A673 (cell line): ENCODE results near the gene TES. TPM values are rescaled to one million over a fixed set of nuclear protein-coding genes. Genes with fewer than 3 reads are reported as not detected.
A peak's percentile ranks its signal among the peaks of the same experiment; 100 is the strongest.

ENCODE experiments used
- BruUV-seq: library from RNA; stranded (reverse); fragments of 400-500 nt; replicated peaks from 2 replicates; lab custom pipeline; 2021; lab: Mats Ljungman, UMichigan
- CTCF ChIA-PET: fragments of 300-600 bp; sonication (Branson Sonifier 250); formaldehyde crosslinking; loops from one replicate; lab custom pipeline; 2022; ENCODE audit warnings: antibody characterized with exemption; lab: Charles Lee
- POLR2A ChIA-PET: fragments of 300-600 bp; sonication (Branson Sonifier 250); formaldehyde crosslinking; loops from one replicate; lab custom pipeline; 2022; ENCODE audit warnings: antibody characterized with exemption; ENCODE audit not compliant: low non-redundant PET; lab: Charles Lee
- DNase-seq: peaks from one replicate; pipeline ENCODE4 v3.0.0-alpha.2; 2015; ENCODE audit warnings: low spot score
- H3K27ac ChIP-seq: fragments of 200-600 bp; sonication (generic); 2 replicates; pipeline ENCODE4 v1.5.1; 2016; ENCODE audit warnings: mixed run types, low read depth, mild to moderate bottlenecking, mixed read lengths, antibody characterized with exemption, low read length; ENCODE audit not compliant: poor library complexity, severe bottlenecking
- H3K27me3 ChIP-seq: fragments of 200-600 bp; sonication (generic); replicated peaks from 2 replicates; pipeline ENCODE4 v1.6.1; 2017; ENCODE audit warnings: mixed run types, low read depth, mild to moderate bottlenecking, mixed read lengths, antibody characterized with exemption, low read length; ENCODE audit not compliant: insufficient read depth, poor library complexity
- H3K36me3 ChIP-seq: fragments of 200-600 bp; sonication (generic); 2 replicates; pipeline ENCODE4 v1.6.1; 2016; ENCODE audit warnings: mixed run types, mild to moderate bottlenecking, mixed read lengths, antibody characterized with exemption, low read length; ENCODE audit not compliant: insufficient read depth, poor library complexity, severe bottlenecking
- H3K4me1 ChIP-seq: fragments of 200-600 bp; sonication (generic); 2 replicates; pipeline ENCODE4 v1.6.1; 2017; ENCODE audit warnings: mixed run types, mild to moderate bottlenecking, mixed read lengths, antibody characterized with exemption, low read length; ENCODE audit not compliant: insufficient read depth, poor library complexity, severe bottlenecking
- H3K4me3 ChIP-seq: fragments of 200-600 bp; sonication (generic); 2 replicates; pipeline ENCODE4 v1.5.1; 2016; ENCODE audit warnings: low read depth, mixed run types, mild to moderate bottlenecking, mixed read lengths, low read length; ENCODE audit not compliant: poor library complexity, severe bottlenecking
- H3K9me3 ChIP-seq: fragments of 200-600 bp; sonication (generic); 2 replicates; pipeline ENCODE4 v1.6.1; 2016; ENCODE audit warnings: mixed run types, low read depth, mild to moderate bottlenecking, mixed read lengths, antibody characterized with exemption, low read length; ENCODE audit not compliant: poor library complexity, severe bottlenecking
- CTCF ChIP-seq: fragments of 300-800, 200-600 bp; sonication (generic); conservative IDR thresholded peaks from 2 replicates; pipeline ENCODE4 v1.5.1; 2017; ENCODE audit warnings: low read depth, mild to moderate bottlenecking, antibody characterized with exemption, low read length, moderate library complexity, mixed read lengths
- EZH2 ChIP-seq: fragments of 200-600 bp; sonication (generic); IDR thresholded peaks from 2 replicates; pipeline ENCODE4 v1.6.1; 2017; ENCODE audit warnings: borderline replicate concordance, low read depth, mild to moderate bottlenecking, mixed read lengths, antibody characterized with exemption, low read length; ENCODE audit not compliant: poor library complexity, severe bottlenecking
- intact Hi-C: fragments of 100-400 bp; cut with micrococcal nuclease; formaldehyde crosslinking; loops from one replicate; pipeline ENCODE4 v1.10.0; 2022; ENCODE audit not compliant: unreplicated experiment
- total RNA-seq: library from RNA; stranded (reverse); gene quantifications from 2 replicates; pipeline ENCODE4 v1.2.3, GENCODE V29; 2021

Gene TES
- total RNA-seq, 1 experiment from 2014 or later = 121 TPM

DNA sequence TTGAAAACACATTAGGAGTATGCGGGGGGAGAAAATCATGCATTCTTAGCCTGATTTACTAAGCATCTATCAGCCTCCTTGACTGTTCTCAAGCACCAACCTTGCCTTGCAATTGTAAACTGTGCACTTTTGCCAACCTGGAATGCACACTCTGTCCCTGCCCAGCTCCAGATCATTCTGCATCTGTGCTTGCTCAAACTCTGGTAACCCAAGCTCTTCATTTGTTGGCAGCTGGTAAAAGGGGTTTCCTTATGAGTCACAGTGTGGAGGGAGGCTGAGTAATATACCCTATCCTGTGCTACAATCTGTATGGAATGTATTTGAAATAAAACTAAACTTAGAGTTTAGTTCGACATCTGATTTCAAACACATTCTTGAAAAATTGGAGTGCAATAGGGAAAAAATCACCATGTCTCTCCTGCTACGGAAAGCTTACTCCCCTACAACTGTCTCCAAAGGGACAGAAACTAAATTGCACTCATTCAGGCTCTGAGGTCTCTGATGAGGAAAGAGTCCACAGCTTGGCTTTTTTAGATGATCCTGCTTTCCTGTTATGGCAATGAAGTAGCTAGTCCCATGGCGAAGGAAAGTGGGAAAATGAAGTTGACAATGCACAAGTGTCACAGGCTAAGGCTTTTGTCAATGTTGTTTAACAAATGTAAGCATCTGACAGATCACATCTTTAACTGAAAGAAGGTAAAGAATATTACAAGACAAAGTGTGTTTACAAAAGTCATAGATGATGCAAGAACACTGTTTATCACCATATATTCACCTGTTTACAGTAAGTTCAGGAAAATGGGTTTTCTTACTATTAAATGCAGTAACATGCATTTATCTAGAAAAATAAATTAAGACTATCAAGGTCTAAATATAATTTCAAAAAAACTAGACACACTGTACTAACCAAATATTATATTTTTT lies 61.9 kb downstream of the TES start:
- ChIA-PET POLR2A (interaction anchor here (0.6 kb wide), 1 partner anchor 58 kb away, joined by 3 read pairs; no protein-coding TSS in a partner anchor), CTCF (no interaction called here)
- BruUV-seq = no TSS peak
- intact Hi-C loops = no loop called here
- DNase-seq = peak; percentile 77
- Histone ChIP-seq H3K27ac (peak overlapping the region; percentile 59), H3K4me3 (no peak overlapping the region), H3K27me3 (no peaks in the 10 kb centered on the region), H3K36me3 (no peaks in the 10 kb centered on the region), H3K9me3 (no peaks in the 10 kb centered on the region), H3K4me1 (peaks cover 18% of the 10 kb centered on the region)
- TF ChIP-seq CTCF = no peak
- TF ChIP-seq EZH2 = no peak

DNA sequence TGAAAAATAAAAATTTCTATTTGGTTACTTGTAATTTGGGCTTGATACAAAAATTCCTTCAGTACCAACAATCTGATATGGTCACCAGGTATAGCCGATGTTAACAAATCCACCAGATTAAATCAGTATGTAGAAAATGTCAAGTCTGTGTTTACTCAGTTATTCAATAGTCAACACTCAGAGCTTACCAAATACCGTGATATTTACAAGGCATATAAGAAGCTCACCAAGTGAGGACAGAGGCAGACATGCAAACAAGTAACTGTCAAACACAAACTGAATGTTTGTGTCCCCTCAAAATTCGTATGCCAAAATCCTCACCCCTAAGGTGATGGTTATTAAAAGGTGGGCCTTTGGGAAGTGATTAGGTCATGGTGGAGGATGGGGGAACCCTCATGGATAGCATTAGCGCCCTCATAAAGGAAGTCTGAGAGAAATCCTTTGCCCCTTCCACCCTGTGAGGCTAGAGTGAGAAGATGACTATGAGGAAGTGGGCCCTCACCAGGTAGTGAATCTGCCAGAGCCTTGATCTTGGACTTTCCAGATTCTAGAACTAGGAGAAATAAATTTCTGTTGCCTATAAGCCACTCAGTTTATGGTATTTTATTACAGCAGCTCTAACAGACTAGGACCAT lies 63.1 kb downstream of the TES start:
- peaks cover 18% of the 10 kb centered on the region for H3K4me1 ChIP-seq
- POLR2A ChIA-PET = no interaction called here
- CTCF ChIA-PET = no interaction called here
- H3K9me3 ChIP-seq = no peaks in the 10 kb centered on the region
- BruUV-seq = no TSS peak
- intact Hi-C loops = no loop called here
- H3K27me3 ChIP-seq = no peaks in the 10 kb centered on the region
- H3K36me3 ChIP-seq = no peaks in the 10 kb centered on the region
- TF ChIP-seq CTCF (no peak), EZH2 (no peak)
- no peak overlapping the region for H3K27ac ChIP-seq
- no peak overlapping the region for H3K4me3 ChIP-seq
- no peak for DNase-seq

DNA sequence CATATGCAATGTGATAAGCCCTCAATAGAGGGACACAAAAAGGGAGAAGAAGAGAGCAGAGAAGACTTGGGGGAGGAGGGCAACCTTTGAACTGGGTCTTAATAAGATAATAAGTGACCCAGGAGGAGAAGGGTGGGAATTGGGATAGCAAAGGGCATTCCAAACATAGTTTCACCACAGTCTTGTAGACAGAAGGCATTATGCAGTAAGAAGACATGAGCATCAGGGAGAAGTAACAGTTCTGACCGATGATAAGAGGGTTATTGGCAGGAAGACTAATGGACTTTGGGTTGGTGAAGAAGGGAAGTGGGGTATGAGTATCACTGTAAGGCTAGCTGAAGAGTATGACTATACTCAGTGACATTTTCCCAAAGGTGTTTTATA lies 63.6 kb downstream of the TES start:
- no TSS peak for BruUV-seq
- CTCF ChIA-PET = no interaction called here
- TF ChIP-seq CTCF = no peak
- DNase-seq = no peak
- no peaks in the 10 kb centered on the region for H3K36me3 ChIP-seq
- no peaks in the 10 kb centered on the region for H3K27me3 ChIP-seq
- peaks cover 18% of the 10 kb centered on the region for H3K4me1 ChIP-seq
- POLR2A ChIA-PET = no interaction called here
- no peak overlapping the region for H3K27ac ChIP-seq
- H3K4me3 ChIP-seq = no peak overlapping the region
- H3K9me3 ChIP-seq = no peaks in the 10 kb centered on the region
- intact Hi-C loops = no loop called here
